ENCODE data around the gene RNF146. TPM values are rescaled to one million over a fixed set of nuclear protein-coding genes. Genes with fewer than 3 reads are reported as not detected.

The RNF146 gene
- total and polyA plus RNA-seq, 4 donors = 11.5 to 32.7 (median 15.9) TPM

- TF ChIP-seq HNF4A (conservative IDR thresholded peaks at IDR 0.05) = no peak
- TF ChIP-seq RAD21 (IDR thresholded peaks at IDR 0.05) = peak; percentile 80 to 86
- no peak for TF ChIP-seq NR2F2 (IDR thresholded peaks at IDR 0.05)
- TF ChIP-seq SP1 (IDR thresholded peaks at IDR 0.05) = no peak
- TF ChIP-seq GABPA (IDR thresholded peaks at IDR 0.05 in 1 of 2, conservative IDR thresholded peaks at IDR 0.05 in 1 of 2) = no peak
- no peak for TF ChIP-seq YY1 (IDR thresholded peaks at IDR 0.05)
- no peak for TF ChIP-seq JUND (IDR thresholded peaks at IDR 0.05)
- TF ChIP-seq ATF3 (IDR thresholded peaks at IDR 0.05) = no peak
- TF ChIP-seq CTCF (IDR thresholded peaks at IDR 0.05; ENCODE audit: low read depth, low read length, missing input control) = peak; percentile 79
- no peak for TF ChIP-seq FOXA2 (IDR thresholded peaks at IDR 0.05)
- no peak overlapping the region for H3K27ac ChIP-seq (ENCODE audit: low read depth in 1 of 2, low read length in 2 of 2)
- WGBS = 55% methylated on average over 6 of the region's 6 CpGs
These were observed 36.3 kb downstream of the RNF146 start for GRCh38 chr6:127302728-127303660.

GRCh38 chr6:127303917-127304316, 37.3 kb downstream of the RNF146 start:
- TF ChIP-seq HNF4G (IDR thresholded peaks at IDR 0.05) (no peak), TAF1 (conservative IDR thresholded peaks at IDR 0.05) (no peak), NR2F2 (IDR thresholded peaks at IDR 0.05) (no peak), EGR1 (IDR thresholded peaks at IDR 0.05; ENCODE audit: low read depth in 2 of 2) (no peak), SP1 (IDR thresholded peaks at IDR 0.05) (no peak), JUND (IDR thresholded peaks at IDR 0.05) (no peak)
- H3K36me3 ChIP-seq (ENCODE audit: control insufficient read depth in 4 of 4, insufficient read depth in 3 of 4, low read depth in 1 of 4, low read length in 3 of 4) = peaks cover 0 to 3% (median 0%) of the 10 kb centered on the region in 4 donors
- no peak for DNase-seq (ENCODE audit: low spot score)
- H3K9me3 ChIP-seq (ENCODE audit: control insufficient read depth in 4 of 4, low read length in 3 of 4) = peaks cover 0 to 3% (median 0%) of the 10 kb centered on the region in 4 donors
- H3K4me1 ChIP-seq (ENCODE audit: control insufficient read depth in 4 of 4, insufficient read depth in 4 of 4, low read length in 3 of 4) = peaks cover 0 to 2% (median under 1%) of the 10 kb centered on the region in 4 donors
- peak overlapping the region in 1 of 2 donors; percentile 19 for H3K9ac ChIP-seq (ENCODE audit: low read depth in 1 of 2, low read length in 2 of 2)
- H3K4me3 ChIP-seq (ENCODE audit: low read depth in 1 of 3, low read length in 3 of 3) = no peak overlapping the region
- WGBS = 94% methylated on average over 3 of the region's 3 CpGs
- no peak overlapping the region for H3K27ac ChIP-seq (ENCODE audit: low read depth in 1 of 2, low read length in 2 of 2)
- H3K27me3 ChIP-seq (ENCODE audit: control insufficient read depth in 4 of 4, insufficient read depth in 4 of 4, low read length in 3 of 4) = no peaks in the 10 kb centered on the region

More at GRCh38 chr6:127302728-127303660, 36.3 kb downstream of the RNF146 start:
- Histone ChIP-seq H3K36me3 (ENCODE audit: control insufficient read depth in 4 of 4, insufficient read depth in 3 of 4, low read depth in 1 of 4, low read length in 3 of 4) (peaks cover 0 to 3% (median 0%) of the 10 kb centered on the region in 4 donors), H3K9me3 (ENCODE audit: control insufficient read depth in 4 of 4, low read length in 3 of 4) (no peaks in the 10 kb centered on the region), H3K27me3 (ENCODE audit: control insufficient read depth in 4 of 4, insufficient read depth in 4 of 4, low read length in 3 of 4) (no peaks in the 10 kb centered on the region), H3K4me1 (ENCODE audit: control insufficient read depth in 4 of 4, insufficient read depth in 4 of 4, low read length in 3 of 4) (peaks cover 0 to 2% (median under 1%) of the 10 kb centered on the region in 4 donors), H3K4me3 (ENCODE audit: low read depth in 1 of 3, low read length in 3 of 3) (no peak overlapping the region), H3K9ac (ENCODE audit: low read depth in 1 of 2, low read length in 2 of 2) (peak overlapping the region in 1 of 2 donors; percentile 19)
- no peak for DNase-seq (ENCODE audit: low spot score)

- Histone ChIP-seq H3K27me3 (ENCODE audit: control insufficient read depth in 4 of 4, insufficient read depth in 4 of 4, low read length in 3 of 4) (no peaks in the 10 kb centered on the region), H3K27ac (ENCODE audit: low read depth in 1 of 2, low read length in 2 of 2) (no peak overlapping the region), H3K9me3 (ENCODE audit: control insufficient read depth in 4 of 4, low read length in 3 of 4) (peaks cover 0 to 3% (median 0%) of the 10 kb centered on the region in 4 donors), H3K9ac (ENCODE audit: low read depth in 1 of 2, low read length in 2 of 2) (no peak overlapping the region), H3K4me1 (ENCODE audit: control insufficient read depth in 4 of 4, insufficient read depth in 4 of 4, low read length in 3 of 4) (peaks cover 0 to 2% (median 0%) of the 10 kb centered on the region in 4 donors), H3K4me3 (ENCODE audit: low read depth in 1 of 3, low read length in 3 of 3) (no peak overlapping the region), H3K36me3 (ENCODE audit: control insufficient read depth in 4 of 4, insufficient read depth in 3 of 4, low read depth in 1 of 4, low read length in 3 of 4) (peaks cover 0 to 3% (median 0%) of the 10 kb centered on the region in 4 donors)
- 97% methylated on average over 1 of the region's 1 CpG for WGBS
- no peak for DNase-seq (ENCODE audit: low spot score)
- TF ChIP-seq HNF4A (conservative IDR thresholded peaks at IDR 0.05) (no peak), MAX (IDR thresholded peaks at IDR 0.05) (no peak), GABPA (IDR thresholded peaks at IDR 0.05 in 1 of 2, conservative IDR thresholded peaks at IDR 0.05 in 1 of 2) (no peak), FOXA1 (IDR thresholded peaks at IDR 0.05) (no peak), HNF4G (IDR thresholded peaks at IDR 0.05) (no peak), JUND (IDR thresholded peaks at IDR 0.05) (no peak), RXRA (IDR thresholded peaks at IDR 0.05) (no peak), ZBTB33 (IDR thresholded peaks at IDR 0.05) (no peak), EGR1 (IDR thresholded peaks at IDR 0.05; ENCODE audit: low read depth in 2 of 2) (no peak), YY1 (IDR thresholded peaks at IDR 0.05) (no peak), TAF1 (conservative IDR thresholded peaks at IDR 0.05) (no peak), ATF3 (IDR thresholded peaks at IDR 0.05) (no peak), CTCF (IDR thresholded peaks at IDR 0.05; ENCODE audit: low read depth, low read length, missing input control) (no peak), SP1 (IDR thresholded peaks at IDR 0.05) (no peak), NR2F2 (IDR thresholded peaks at IDR 0.05) (no peak)
These were observed 39.1 kb downstream of the RNF146 start for GRCh38 chr6:127305741-127306140.

Measured in liver (tissue), 9 donors.